Kidney capillary endothelial cell (primary cell): ENCODE results near the gene RNU5D-1.

Experiments
- DNase-seq: peaks from one replicate; pipeline ENCODE4 v3.0.0-alpha.2; 2018; ENCODE audit warnings: low spot score

RNU5D-1 gene

GRCh38 chr1:44733365-44733764 lies 2.4 kb upstream of the RNU5D-1 start:
- no peak for DNase-seq

DNA sequence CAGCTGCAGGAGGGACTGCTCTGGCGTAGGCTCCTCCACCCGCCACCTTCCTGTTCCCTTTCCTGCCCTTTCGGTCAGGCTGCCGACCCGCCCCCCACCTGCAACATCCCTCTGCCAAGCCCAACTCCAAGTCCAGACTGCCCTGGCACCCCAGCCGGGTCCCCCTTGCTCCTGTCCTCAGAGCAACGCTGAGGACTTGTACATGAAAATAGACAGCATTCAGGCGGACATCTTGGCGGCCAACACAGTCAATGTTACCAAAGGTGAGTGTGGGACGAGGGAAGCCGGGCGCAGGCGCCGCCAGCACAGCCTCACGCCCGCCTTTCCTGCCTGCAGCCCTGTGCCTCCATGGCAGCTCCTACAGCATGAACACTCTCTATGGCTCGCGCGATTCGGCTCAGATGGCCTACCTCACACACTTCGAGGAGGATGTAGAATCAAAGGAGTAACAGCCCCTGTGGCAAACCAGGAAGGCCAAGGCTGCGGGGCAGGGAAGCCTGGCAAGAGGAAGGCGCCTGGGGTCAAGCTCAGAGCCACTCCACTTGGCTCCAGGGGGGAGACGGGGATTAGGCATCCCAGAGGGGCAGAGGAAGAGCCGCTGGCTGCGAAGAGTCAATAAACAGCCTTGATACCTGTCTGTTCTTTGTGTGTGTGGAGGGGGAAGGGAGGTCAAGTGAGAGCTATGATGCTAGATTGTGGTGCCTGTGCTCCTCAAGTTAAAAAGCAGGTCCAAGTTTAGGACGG lies 5.8 kb downstream of the RNU5D-1 start:
- DNase-seq: no peak

GRCh38 chr1:44724296-44724954 lies 6.5 kb downstream of the RNU5D-1 start:
- DNase-seq: no peak

GRCh38 chr1:44723496-44724295 lies 7.3 kb downstream of the RNU5D-1 start:
- DNase-seq: no peak

GRCh38 chr1:44723064-44723463 lies 7.9 kb downstream of the RNU5D-1 start:
- DNase-seq: no peak

GRCh38 chr1:44721485-44722361 lies 9.2 kb downstream of the RNU5D-1 start:
- peak; percentile 30 for DNase-seq

DNA sequence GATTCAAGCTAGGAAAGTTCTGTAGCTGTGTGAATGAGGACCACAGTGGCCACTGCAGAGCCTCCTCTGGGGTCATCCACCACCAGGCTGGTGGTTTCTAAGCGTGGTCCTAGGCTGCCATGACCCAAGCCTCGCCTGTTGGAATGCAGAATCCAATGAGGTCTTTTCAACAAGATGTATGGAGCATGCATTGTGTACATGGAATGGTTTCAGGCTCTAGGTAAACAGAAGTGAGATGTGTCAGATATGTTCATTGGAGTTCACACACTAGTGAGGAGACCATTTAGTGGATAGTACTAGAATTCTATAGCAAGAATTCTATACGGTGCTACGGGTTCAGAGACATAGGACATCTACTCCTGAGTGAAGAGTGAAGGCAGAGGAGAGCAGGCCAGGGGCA lies 10.7 kb downstream of the RNU5D-1 start:
- no peak for DNase-seq

- no peak for DNase-seq
Observed at GRCh38 chr1:44719318-44719717, 11.7 kb downstream of the RNU5D-1 start.

- DNase-seq: no peak
Observed at GRCh38 chr1:44718091-44718490, 12.9 kb downstream of the RNU5D-1 start.

GRCh38 chr1:44717653-44718052 lies 13.3 kb downstream of the RNU5D-1 start:
- no peak for DNase-seq

- no peak for DNase-seq
Observed at GRCh38 chr1:44717156-44717555, 13.8 kb downstream of the RNU5D-1 start.

GRCh38 chr1:44714944-44715571 lies 15.9 kb downstream of the RNU5D-1 start:
- peak; percentile 50 for DNase-seq

DNA sequence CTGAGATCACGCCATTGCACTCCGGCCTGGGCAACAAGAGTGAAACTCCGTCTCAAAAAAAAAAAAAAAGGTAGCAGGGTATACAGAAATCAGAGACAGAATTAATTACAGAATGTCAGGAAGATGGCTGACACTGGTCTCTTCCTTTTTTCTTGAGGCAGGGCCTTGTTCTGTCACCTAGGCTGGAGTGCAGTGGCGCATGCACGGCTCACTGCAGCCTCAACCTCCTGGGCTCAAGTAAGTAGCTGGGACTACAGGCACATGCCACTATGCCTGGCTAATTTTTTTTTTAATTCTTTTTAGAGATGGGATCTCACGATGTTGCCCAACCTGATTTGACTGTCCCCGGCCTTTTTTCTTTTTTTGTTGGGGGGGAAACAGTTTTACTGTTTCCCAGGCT lies 16.4 kb downstream of the RNU5D-1 start:
- no peak for DNase-seq

- no peak for DNase-seq
Observed at GRCh38 chr1:44713321-44713781, 17.6 kb downstream of the RNU5D-1 start.

DNA sequence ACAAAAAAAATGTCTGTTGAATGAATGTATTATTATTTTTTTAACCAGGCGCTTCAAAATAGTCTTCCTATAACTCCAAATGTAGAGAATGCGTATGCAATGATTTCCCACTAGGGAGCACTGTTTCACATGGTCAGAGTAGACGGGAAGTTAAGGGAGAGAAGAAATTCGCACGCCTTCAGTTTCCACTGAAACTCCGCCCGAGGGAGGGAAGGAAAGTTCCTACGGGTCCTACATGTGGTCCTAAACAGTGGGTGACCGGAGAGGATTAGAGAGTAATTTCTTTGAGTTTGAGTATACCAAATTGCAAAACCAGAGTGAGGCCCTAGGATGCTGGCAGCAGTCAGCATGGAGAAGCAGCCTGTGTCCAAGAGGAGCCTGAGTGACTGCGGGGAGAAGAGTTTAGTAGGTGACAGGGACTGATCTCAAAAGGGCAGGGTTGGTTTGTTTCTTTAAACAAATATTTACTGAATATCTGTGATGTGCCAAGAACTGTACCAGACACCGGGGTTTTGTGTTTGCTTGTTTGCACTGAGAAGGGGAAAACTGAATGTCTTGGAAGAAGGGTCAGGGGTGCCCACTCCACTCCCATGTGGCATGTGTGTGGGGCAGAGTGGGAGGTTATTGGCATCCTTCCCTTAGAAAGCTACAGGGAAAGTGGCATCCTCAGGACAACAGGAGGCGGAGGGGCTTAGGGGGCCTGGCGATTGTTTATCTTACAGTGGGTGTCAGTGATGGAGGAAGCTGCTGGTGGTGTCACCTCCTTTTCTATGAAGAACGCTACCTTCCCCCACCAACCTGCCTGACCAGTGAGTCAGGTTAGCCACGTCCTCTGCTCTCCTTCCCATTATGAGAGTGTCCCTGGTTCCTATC lies 22.8 kb downstream of the RNU5D-1 start:
- peak; percentile 55 for DNase-seq

DNA sequence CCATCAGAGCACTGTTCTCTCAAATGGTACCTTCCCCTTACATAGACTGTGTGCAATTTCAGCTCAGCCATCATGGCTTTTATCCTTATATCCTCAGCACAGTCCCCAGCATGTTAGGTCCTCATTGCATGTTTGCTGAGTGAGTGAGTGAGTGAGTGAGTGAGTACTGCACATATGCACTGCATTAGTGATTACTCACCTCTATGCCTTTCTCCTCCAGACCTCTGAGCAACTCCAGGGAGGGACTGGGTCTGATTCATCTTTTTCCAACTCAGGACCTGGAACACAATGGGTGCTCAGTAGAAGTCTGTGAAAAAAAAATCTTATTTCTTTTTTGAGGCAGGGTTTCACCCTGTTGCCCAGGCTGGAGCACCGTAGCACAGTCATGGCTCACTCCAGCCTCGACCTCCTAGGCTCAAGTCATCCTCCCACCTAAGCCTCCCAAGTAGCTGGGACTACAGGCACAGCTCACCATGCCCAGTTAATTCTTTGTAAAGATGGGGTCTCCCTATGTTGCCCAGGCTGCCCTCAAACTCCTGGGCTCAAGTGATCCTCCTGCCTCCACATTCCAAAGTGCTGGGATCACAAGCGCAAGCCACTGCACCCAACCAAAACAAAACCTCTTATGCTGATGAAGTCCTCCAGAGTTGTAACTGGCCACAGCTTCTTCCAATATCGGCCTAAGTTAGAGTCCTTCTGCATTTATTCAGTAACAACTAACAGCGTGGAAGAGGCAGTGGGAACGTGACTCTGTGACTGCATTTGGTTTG lies 23.7 kb downstream of the RNU5D-1 start:
- DNase-seq: peak; percentile 81

GRCh38 chr1:44705938-44706337 lies 25.0 kb downstream of the RNU5D-1 start:
- DNase-seq: no peak

DNA sequence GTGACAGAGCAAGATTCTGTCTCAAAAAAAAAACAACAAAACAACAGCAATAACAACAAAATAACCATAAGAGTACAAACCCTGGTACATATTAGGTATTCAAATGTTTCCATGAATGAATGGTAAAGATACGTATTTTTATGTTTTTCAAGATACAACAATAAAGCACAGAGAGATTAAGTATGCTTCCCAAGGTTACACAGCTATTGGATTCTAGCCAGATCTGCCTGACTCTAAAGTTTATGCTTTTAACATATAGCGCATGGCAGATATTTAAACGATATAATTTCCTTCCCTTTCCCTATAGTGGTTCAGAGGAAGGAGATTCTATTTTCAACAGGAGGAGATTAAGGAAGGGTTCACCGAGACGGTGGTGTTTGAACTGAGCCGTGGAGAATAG lies 25.5 kb downstream of the RNU5D-1 start:
- DNase-seq: no peak

DNA sequence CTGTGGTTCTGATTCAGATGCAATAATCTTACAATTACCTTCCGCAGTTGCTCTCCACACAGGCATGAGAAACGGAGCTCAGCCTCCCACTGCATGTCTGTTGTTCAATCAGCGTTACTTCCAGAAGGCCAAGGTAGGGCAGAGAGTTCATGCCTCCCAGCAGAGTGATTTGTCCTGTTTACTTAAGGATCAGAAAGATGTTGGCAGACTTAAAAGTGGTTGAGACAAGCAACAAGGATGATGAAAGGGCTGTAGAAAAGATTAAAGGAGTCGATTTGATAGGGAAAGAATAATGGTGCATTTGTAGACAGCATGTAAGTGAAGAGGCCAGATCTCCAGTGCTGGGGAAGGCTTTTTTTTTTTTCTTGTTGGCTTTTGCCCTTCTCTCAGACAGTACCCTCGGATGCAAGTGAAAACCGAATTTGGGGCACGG lies 29.8 kb downstream of the RNU5D-1 start:
- no peak for DNase-seq

- no peak for DNase-seq
Observed at GRCh38 chr1:44700573-44700972, 30.4 kb downstream of the RNU5D-1 start.
